ENCODE measurements around the gene SNRPD2. TPM values are rescaled to one million over a fixed set of nuclear protein-coding genes. Genes with fewer than 3 reads are reported as not detected.
"Not testable (repeated sequence)": the region's sequence is repeated elsewhere in the genome, so short reads cannot be mapped to it uniquely, and the experiment has no call there.

SNRPD2 gene
- total and polyA plus RNA-seq, 3 donors from 2014 or later = 111 to 242 (median 128) TPM

- intact Hi-C loops (cut with DNase I; ENCODE audit: low total_unique reads) = no loop called here
- H3K4me3 ChIP-seq = no peak overlapping the region
- peaks cover 5% of the 10 kb centered on the region for H3K4me1 ChIP-seq
- H3K36me3 ChIP-seq (ENCODE audit: low read depth, missing control alignments) = no peaks in the 10 kb centered on the region
- WGBS, 2 donors = 84 to 91% methylated on average over 7 to 9 of the region's 9 CpGs
- TF ChIP-seq POLR2A (IDR thresholded peaks at IDR 0.05) (no peak), CTCF (IDR thresholded peaks at IDR 0.05) (no peak)
- H3K9me3 ChIP-seq = no peaks in the 10 kb centered on the region
- H3K27ac ChIP-seq = no peak overlapping the region
- no peak for DNase-seq
- no peaks in the 10 kb centered on the region for H3K27me3 ChIP-seq
Observed at GRCh38 chr19:45687599-45687998, 4.2 kb downstream of the SNRPD2 start.

GRCh38 chr19:45685045-45685444, 6.7 kb downstream of the SNRPD2 start:
- WGBS, 2 donors = 90 to 94% methylated on average over 11 of the region's 11 CpGs
- DNase-seq; intact Hi-C loops (cut with DNase I; ENCODE audit: low total_unique reads); H3K27ac ChIP-seq; H3K9me3 ChIP-seq; H3K4me1 ChIP-seq; H3K27me3 ChIP-seq; H3K4me3 ChIP-seq; H3K36me3 ChIP-seq (ENCODE audit: low read depth, missing control alignments): not testable (repeated sequence)

GRCh38 chr19:45682908-45683307, 8.8 kb downstream of the SNRPD2 start:
- Histone ChIP-seq H3K4me3 (no peak overlapping the region), H3K4me1 (peaks cover 6% of the 10 kb centered on the region), H3K27ac (no peak overlapping the region), H3K36me3 (ENCODE audit: low read depth, missing control alignments) (no peaks in the 10 kb centered on the region), H3K9me3 (no peaks in the 10 kb centered on the region), H3K27me3 (no peaks in the 10 kb centered on the region)
- intact Hi-C loops (cut with DNase I; ENCODE audit: low total_unique reads) = no loop called here
- no peak for DNase-seq
- WGBS, 2 donors = 64 to 73% methylated on average over 5 of the region's 5 CpGs
- TF ChIP-seq POLR2A (IDR thresholded peaks at IDR 0.05) = no peak
- TF ChIP-seq CTCF (IDR thresholded peaks at IDR 0.05) = no peak

GRCh38 chr19:45682117-45682516, 9.6 kb downstream of the SNRPD2 start:
- peaks cover 11% of the 10 kb centered on the region for H3K4me1 ChIP-seq
- no peak overlapping the region for H3K4me3 ChIP-seq
- intact Hi-C loops (cut with DNase I; ENCODE audit: low total_unique reads) = no loop called here

GRCh38 chr19:45681391-45682015, 10.2 kb downstream of the SNRPD2 start:
- peaks cover 11% of the 10 kb centered on the region for H3K4me1 ChIP-seq
- peak overlapping the region; percentile 11 to 41 for H3K4me3 ChIP-seq
- TF ChIP-seq CTCF (IDR thresholded peaks at IDR 0.05) (peak; percentile 87 to 95 (median 92)), POLR2A (IDR thresholded peaks at IDR 0.05) (no peak)
- H3K36me3 ChIP-seq (ENCODE audit: low read depth, missing control alignments) = no peaks in the 10 kb centered on the region
- peak; percentile 87 for DNase-seq
- no peaks in the 10 kb centered on the region for H3K27me3 ChIP-seq
- peak overlapping the region in 1 of 2 donors; percentile 34 for H3K27ac ChIP-seq
- H3K9me3 ChIP-seq = no peaks in the 10 kb centered on the region
- 4 to 6% methylated on average over 12 to 45 of the region's 51 CpGs for WGBS, 2 donors
- intact Hi-C loops (cut with DNase I; ENCODE audit: low total_unique reads) = no loop called here

More at GRCh38 chr19:45682117-45682516, 9.6 kb downstream of the SNRPD2 start:
- H3K27ac ChIP-seq = no peak overlapping the region
- no peaks in the 10 kb centered on the region for H3K9me3 ChIP-seq
- DNase-seq = no peak
- H3K27me3 ChIP-seq = no peaks in the 10 kb centered on the region
- no peaks in the 10 kb centered on the region for H3K36me3 ChIP-seq (ENCODE audit: low read depth, missing control alignments)
- 54 to 62% methylated on average over 8 of the region's 8 CpGs for WGBS, 2 donors
- TF ChIP-seq POLR2A (IDR thresholded peaks at IDR 0.05) (no peak), CTCF (IDR thresholded peaks at IDR 0.05) (no peak)

All from testis (tissue), 3 donors.